Effector CD8-positive, alpha-beta T cell (primary cell): ENCODE data around the gene UBAP2.
A peak's percentile ranks its signal among the peaks of the same experiment; 100 is the strongest.
"Not testable (repeated sequence)": the region's sequence is repeated elsewhere in the genome, so short reads cannot be mapped to it uniquely, and the experiment has no call there.

Experiments used
- DNase-seq: peaks from one replicate; lab custom pipeline; 2025; lab: John Stamatoyannopoulos, UW

UBAP2 gene

GRCh38 chr9:34047864-34048726 is 592 bp downstream of the UBAP2 start:
- peak; percentile 32 for DNase-seq

GRCh38 chr9:34046784-34047379 is 1.8 kb downstream of the UBAP2 start:
- DNase-seq, result no peak

DNA sequence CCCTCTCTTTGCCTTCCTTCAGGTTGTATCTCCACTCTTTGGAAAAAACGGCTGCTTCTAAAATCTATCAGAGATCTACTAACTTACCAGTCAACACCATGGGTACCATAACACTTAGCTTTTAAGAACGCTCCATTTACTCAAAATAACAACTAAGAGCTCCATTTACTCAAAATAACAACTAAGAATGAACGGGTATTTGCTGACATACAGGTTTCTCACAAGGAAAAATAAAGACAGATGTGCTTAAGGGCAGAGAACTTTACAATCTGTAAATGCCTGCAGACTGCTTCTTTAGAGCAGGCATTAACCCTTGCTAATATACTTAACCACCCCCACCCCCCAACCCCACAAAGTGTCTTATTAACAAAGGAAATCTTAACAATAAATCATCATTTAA is 2.8 kb downstream of the UBAP2 start:
- no peak for DNase-seq

GRCh38 chr9:34042074-34042473 is 6.6 kb downstream of the UBAP2 start:
- DNase-seq, result not testable (repeated sequence)

DNA sequence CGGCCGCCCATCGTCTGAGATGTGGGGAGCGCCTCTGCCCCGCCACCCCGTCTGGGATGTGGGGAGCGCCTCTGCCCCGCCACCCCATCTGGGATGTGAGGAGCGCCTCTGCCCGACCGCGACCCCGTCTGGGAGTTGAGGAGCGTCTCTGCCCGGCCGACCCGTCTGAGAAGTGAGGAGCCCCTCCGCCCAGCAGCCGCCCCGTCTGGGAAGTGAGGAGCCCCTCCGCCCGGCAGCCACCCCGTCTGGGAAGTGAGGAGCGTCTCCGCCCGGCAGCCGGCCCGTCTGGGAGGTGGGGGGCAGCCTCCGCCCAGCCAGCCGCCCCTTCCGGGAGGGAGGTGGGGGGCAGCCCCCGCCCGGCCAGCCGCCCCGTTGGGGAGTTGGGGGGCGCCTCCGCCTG is 9.8 kb downstream of the UBAP2 start:
- not testable (repeated sequence) for DNase-seq

DNA sequence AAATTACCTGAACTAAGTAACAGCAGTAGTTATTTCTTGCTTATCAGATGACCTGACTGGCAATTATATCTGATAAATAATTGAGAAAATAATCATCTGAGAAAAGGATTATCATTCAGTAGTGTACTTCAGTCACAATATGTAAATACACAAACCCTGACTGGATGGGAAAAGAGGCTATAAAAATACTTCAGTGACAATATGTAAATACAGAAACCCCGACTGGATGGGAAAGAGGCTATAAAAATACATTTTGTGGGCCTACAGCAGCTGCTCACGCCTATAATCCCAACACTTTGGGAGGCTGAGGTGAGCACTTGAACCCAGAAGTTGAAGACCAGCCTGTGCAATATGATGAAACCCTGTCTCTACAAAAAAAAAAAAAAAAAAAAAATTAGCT is 11.1 kb downstream of the UBAP2 start:
- no peak for DNase-seq

GRCh38 chr9:34036625-34037024 is 12.1 kb downstream of the UBAP2 start:
- DNase-seq, result no peak

GRCh38 chr9:34035656-34036055 is 13.0 kb downstream of the UBAP2 start:
- DNase-seq, result no peak

GRCh38 chr9:34034698-34035065 is 14.0 kb downstream of the UBAP2 start:
- DNase-seq, result no peak

DNA sequence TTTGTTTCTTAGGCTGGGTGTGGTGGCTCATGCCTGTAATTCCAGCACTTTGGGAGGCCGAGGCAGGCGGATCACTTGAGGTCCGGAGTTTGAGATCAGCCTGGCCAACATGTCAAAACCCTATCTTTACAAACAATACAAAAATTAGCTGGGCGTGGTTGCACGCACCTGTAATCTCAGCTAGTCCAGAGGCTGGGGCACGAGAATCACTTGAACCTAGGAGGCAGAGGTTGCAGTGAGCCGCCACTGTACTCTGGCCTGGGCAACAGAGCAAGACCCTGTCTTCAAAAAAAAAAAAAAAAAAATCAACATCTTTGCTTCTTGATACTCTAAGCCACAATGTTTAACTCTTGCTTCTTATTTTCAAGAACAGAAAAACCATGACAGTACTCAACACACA is 16.1 kb downstream of the UBAP2 start:
- DNase-seq, result no peak

- DNase-seq, result no peak
Observed at GRCh38 chr9:34027845-34028574, 20.7 kb downstream of the UBAP2 start.

- no peak for DNase-seq
Observed at GRCh38 chr9:34025811-34026210, 22.9 kb downstream of the UBAP2 start.

DNA sequence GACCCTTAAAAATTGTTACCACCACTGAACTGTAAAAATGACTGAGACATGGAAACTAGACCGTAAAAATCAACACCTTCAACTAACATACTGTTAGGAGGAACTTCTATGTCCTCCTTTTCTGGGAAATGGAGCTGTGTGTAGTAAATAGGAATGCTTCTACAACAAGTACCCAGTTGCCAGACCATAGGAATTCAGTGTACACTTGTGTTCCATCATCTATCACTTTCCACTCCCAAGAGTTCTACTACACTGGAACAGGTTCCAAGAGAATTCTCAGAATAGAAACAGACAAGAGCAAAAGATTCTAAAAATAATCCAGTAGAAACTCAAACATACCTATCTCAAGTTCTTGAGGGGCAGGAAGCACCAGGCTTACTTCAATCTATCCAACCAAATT is 23.6 kb downstream of the UBAP2 start:
- no peak for DNase-seq

GRCh38 chr9:34024476-34024875 is 24.2 kb downstream of the UBAP2 start:
- DNase-seq, result not testable (repeated sequence)

- no peak for DNase-seq
Observed at GRCh38 chr9:34016149-34016548, 32.5 kb downstream of the UBAP2 start.

GRCh38 chr9:34010979-34011378 is 37.7 kb downstream of the UBAP2 start:
- DNase-seq, result no peak

GRCh38 chr9:34001951-34002350 is 46.7 kb downstream of the UBAP2 start:
- DNase-seq, result no peak

DNA sequence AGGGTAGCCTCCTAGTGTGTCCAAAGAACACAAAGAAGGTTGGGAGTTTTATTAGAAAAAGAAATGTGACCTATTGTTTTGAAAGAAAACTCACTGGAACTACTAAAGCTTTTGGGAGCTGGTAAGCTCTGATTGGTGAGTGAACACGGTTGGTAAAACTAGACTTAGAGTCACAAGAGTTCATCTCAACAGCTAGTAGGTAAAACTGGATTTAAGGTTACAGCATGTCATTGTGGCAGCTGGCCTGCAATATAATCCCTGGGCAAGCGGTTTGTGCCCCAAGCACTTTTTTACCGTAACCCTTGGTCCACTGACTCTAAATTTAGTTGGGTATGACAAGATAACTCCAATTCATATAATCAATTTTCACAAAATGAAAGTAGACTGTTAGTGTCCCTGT is 47.4 kb downstream of the UBAP2 start:
- DNase-seq, result no peak

DNA sequence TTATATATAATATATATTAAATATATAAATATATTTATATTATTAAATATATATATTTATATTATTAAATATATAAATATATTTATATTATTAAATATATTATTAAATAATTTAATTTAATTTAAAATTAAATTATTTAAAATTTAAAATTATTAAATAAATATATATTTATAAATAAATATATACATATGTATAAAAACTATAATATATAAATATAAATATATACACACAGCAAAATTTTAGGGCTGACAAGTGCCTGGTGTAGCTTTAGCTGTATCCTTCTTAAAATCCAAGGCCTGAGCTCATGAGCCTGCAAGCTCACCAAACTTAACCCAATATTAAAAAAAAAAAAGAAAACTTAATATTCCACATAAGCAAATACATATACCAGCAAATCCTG is 53.2 kb downstream of the UBAP2 start:
- no peak for DNase-seq

GRCh38 chr9:33993104-33993503 is 55.6 kb downstream of the UBAP2 start:
- no peak for DNase-seq

DNA sequence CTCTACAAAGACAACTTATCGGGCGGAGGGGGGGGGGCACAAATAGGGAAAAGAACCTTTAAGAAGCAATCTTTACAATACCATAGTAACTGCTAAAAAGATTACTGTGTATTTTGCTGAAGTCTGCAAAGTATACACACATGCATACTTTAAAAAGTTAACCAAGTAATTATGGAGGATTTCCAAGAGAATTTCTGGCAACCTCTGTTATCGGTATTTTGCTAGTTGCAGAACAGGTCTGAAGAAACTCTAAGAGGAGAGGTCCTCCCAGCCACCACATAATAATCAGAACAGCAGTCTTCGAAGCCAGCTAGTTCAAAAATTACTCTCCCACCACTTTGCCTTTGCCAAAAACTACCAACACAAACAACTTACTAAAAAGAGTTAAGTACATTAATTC is 56.1 kb downstream of the UBAP2 start:
- no peak for DNase-seq

- DNase-seq, result no peak
Observed at GRCh38 chr9:33988219-33988890, 60.3 kb downstream of the UBAP2 start.
